Endodermal cell (in vitro differentiated cells): Measurements from ENCODE around the gene MAP3K20. TPM values are rescaled to one million over a fixed set of nuclear protein-coding genes. Genes with fewer than 3 reads are reported as not detected.

Experiments used
- DNase-seq: peaks from one replicate; pipeline ENCODE4 v3.0.0-alpha.2; 2017
- H3K27ac ChIP-seq: 2 replicates; pipeline ENCODE4 v1.5.1; 2013; ENCODE audit warnings: mild to moderate bottlenecking, low read depth, low read length, moderate library complexity
- H3K27me3 ChIP-seq: 2 replicates; pipeline ENCODE4 v1.6.1; 2013; ENCODE audit warnings: mild to moderate bottlenecking, low read length, moderate library complexity; ENCODE audit not compliant: insufficient read depth, control insufficient read depth, poor library complexity, severe bottlenecking
- H3K36me3 ChIP-seq: 2 replicates; pipeline ENCODE4 v1.7.0; 2013; ENCODE audit warnings: mild to moderate bottlenecking, low read length, moderate library complexity; ENCODE audit not compliant: control insufficient read depth, insufficient read depth
- H3K4me1 ChIP-seq: one replicate; pipeline ENCODE4 v1.7.0; 2013; ENCODE audit warnings: low read length; ENCODE audit not compliant: control insufficient read depth, insufficient read depth
- H3K4me3 ChIP-seq: 2 replicates; pipeline ENCODE4 v1.5.1; 2013; ENCODE audit warnings: mild to moderate bottlenecking, low read length, moderate library complexity
- H3K9ac ChIP-seq: 2 replicates; pipeline ENCODE4 v1.6.1; 2013; ENCODE audit warnings: mild to moderate bottlenecking, low read length, moderate library complexity; ENCODE audit not compliant: poor library complexity, severe bottlenecking; ENCODE audit errors: extremely low read depth
- H3K9me3 ChIP-seq: 2 replicates; pipeline ENCODE4 v1.6.1; 2013; ENCODE audit warnings: mild to moderate bottlenecking, low read length, moderate library complexity; ENCODE audit not compliant: control insufficient read depth
- H3K27ac Mint-ChIP-seq: 2 replicates; pipeline ENCODE4 v1.8.0; 2020; ENCODE audit warnings: mixed read lengths
- H3K27me3 Mint-ChIP-seq: 2 replicates; pipeline ENCODE4 v1.8.0; 2021; ENCODE audit warnings: mild to moderate bottlenecking, mixed read lengths; ENCODE audit not compliant: insufficient read depth
- H3K36me3 Mint-ChIP-seq: 2 replicates; pipeline ENCODE4 v1.8.0; 2020; ENCODE audit warnings: low read depth, mixed read lengths
- H3K4me1 Mint-ChIP-seq: 2 replicates; pipeline ENCODE4 v1.8.0; 2020; ENCODE audit warnings: mixed read lengths
- H3K4me3 Mint-ChIP-seq: 2 replicates; pipeline ENCODE4 v1.8.0; 2020; ENCODE audit warnings: mild to moderate bottlenecking, moderate library complexity, mixed read lengths
- H3K9me3 Mint-ChIP-seq: 2 replicates; pipeline ENCODE4 v1.8.0; 2020; ENCODE audit warnings: mild to moderate bottlenecking, mixed read lengths
- CTCF ChIP-seq: fragments of 200-600 bp; sonication (generic); conservative IDR thresholded peaks from 2 replicates; pipeline ENCODE4 v1.5.0; 2021; ENCODE audit warnings: antibody characterized with exemption, mild to moderate bottlenecking
- WGBS, 2 experiments: methylation state at CpG; one replicate each; pipeline versions ENCODE4 v1.1.5 to v1.1.7; 2013; ENCODE audit warnings: missing lambda C conversion rate in 2 of 2, mixed read lengths in 1 of 2; ENCODE audit not compliant: insufficient coverage in 1 of 2, insufficient read length in 1 of 2; 5-methylcytosine and 5-hydroxymethylcytosine counted together
- total RNA-seq, 2 donors: library from RNA; stranded (reverse); fragmentation: NEBNext Ultra II Directional in 1 of 2; extraction: Animal tissue kit (Norgen Biotek cat#: 25700) in 1 of 2; gene quantifications; 2 replicates in 1 of 2; 3 replicates in 1 of 2; pipeline ENCODE4 v1.2.1, GENCODE V29; 2021

The MAP3K20 gene
- total RNA-seq, 2 donors from 2014 or later: 29.4 to 29.9 TPM

- Histone ChIP-seq H3K4me1 (no peaks in the 10 kb centered on the region), H3K36me3 (peaks cover 3% of the 10 kb centered on the region), H3K27ac (no peak overlapping the region), H3K9ac (no peak overlapping the region), H3K9me3 (peaks cover 35% of the 10 kb centered on the region), H3K4me3 (no peak overlapping the region), H3K27me3 (no peaks in the 10 kb centered on the region)
- Mint-ChIP-seq H3K27ac (no peak overlapping the region), H3K27me3 (no peaks in the 10 kb centered on the region), H3K9me3 (peaks cover 29% of the 10 kb centered on the region), H3K4me1 (peaks cover 20% of the 10 kb centered on the region), H3K36me3 (peaks cover 24% of the 10 kb centered on the region), H3K4me3 (no peak overlapping the region)
- 80 to 96% methylated on average over 1 to 2 of the region's 3 CpGs for WGBS, 2 experiments
- DNase-seq: no peak
- TF ChIP-seq CTCF: no peak
Measured at GRCh38 chr2:173138962-173139361, 63.3 kb downstream of the MAP3K20 start.

GRCh38 chr2:173141666-173142065 lies 66.0 kb downstream of the MAP3K20 start:
- H3K27ac Mint-ChIP-seq: no peak overlapping the region
- H3K4me1 ChIP-seq: no peaks in the 10 kb centered on the region
- no peak overlapping the region for H3K27ac ChIP-seq

GRCh38 chr2:173145454-173145853 lies 69.8 kb downstream of the MAP3K20 start:
- no peak for TF ChIP-seq CTCF
- Mint-ChIP-seq H3K9me3 (peaks cover 27% of the 10 kb centered on the region), H3K36me3 (peaks cover 18% of the 10 kb centered on the region), H3K4me1 (peaks cover 11% of the 10 kb centered on the region), H3K27me3 (no peaks in the 10 kb centered on the region), H3K27ac (no peak overlapping the region), H3K4me3 (no peak overlapping the region)
- Histone ChIP-seq H3K9ac (no peak overlapping the region), H3K27me3 (no peaks in the 10 kb centered on the region), H3K4me1 (no peaks in the 10 kb centered on the region), H3K36me3 (peaks cover 3% of the 10 kb centered on the region), H3K27ac (no peak overlapping the region), H3K4me3 (no peak overlapping the region), H3K9me3 (peaks cover 32% of the 10 kb centered on the region)
- DNase-seq: no peak

More at GRCh38 chr2:173141666-173142065, 66.0 kb downstream of the MAP3K20 start:
- no peak overlapping the region for H3K9ac ChIP-seq
- Mint-ChIP-seq H3K36me3 (peaks cover 20% of the 10 kb centered on the region), H3K27me3 (no peaks in the 10 kb centered on the region), H3K9me3 (peaks cover 29% of the 10 kb centered on the region), H3K4me1 (peaks cover 3% of the 10 kb centered on the region), H3K4me3 (no peak overlapping the region)
- DNase-seq: no peak
- peaks cover 35% of the 10 kb centered on the region for H3K9me3 ChIP-seq
- peaks cover 3% of the 10 kb centered on the region for H3K36me3 ChIP-seq
- TF ChIP-seq CTCF: no peak
- no peaks in the 10 kb centered on the region for H3K27me3 ChIP-seq
- no peak overlapping the region for H3K4me3 ChIP-seq
